Prostate gland (tissue), 2 donors: ENCODE measurements around the gene CSTF2.

Experiments used
- POLR2A ChIP-seq: fragments of 450-650 bp; IDR thresholded peaks from one replicate; pipeline ENCODE4 v1.6.1; 2016; ENCODE audit warnings: antibody characterized with exemption, mild to moderate bottlenecking
- TF ChIP-seq, protein P1 (sequence below), 4 experiments: fragments of 200-600 bp in 2 of 4; fragments of 450-650 bp in 2 of 4; sonication (generic) in 2 of 4; IDR thresholded peaks; 1 replicate in 3 of 4; 2 replicates in 1 of 4; pipeline ENCODE4 v1.5.1; 2016 to 2019; ENCODE audit warnings: antibody characterized with exemption in 4 of 4, mild to moderate bottlenecking in 2 of 4, moderate library complexity in 2 of 4

DNA sequence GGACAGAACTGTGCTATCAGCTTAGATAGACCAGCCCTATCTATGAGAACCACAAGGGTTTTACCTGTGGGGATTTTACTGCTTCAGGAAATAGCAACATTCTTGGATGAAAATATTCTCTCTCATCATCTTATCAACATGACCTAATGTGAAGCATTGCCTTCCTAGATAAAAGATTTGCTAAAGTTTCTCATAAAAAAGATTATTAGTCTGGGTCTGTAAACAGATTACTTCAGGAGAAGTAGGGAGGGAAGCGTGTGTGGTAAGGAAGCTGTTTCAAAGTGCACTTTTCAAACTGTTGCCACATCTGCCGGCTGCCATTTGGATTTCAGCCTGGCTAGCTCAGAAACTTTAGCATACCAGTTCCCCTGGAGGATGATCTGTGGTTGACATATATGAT, 54.1 kb downstream of the CSTF2 start, which contains the start of gene NOX1:
- TF ChIP-seq, protein P1, sequence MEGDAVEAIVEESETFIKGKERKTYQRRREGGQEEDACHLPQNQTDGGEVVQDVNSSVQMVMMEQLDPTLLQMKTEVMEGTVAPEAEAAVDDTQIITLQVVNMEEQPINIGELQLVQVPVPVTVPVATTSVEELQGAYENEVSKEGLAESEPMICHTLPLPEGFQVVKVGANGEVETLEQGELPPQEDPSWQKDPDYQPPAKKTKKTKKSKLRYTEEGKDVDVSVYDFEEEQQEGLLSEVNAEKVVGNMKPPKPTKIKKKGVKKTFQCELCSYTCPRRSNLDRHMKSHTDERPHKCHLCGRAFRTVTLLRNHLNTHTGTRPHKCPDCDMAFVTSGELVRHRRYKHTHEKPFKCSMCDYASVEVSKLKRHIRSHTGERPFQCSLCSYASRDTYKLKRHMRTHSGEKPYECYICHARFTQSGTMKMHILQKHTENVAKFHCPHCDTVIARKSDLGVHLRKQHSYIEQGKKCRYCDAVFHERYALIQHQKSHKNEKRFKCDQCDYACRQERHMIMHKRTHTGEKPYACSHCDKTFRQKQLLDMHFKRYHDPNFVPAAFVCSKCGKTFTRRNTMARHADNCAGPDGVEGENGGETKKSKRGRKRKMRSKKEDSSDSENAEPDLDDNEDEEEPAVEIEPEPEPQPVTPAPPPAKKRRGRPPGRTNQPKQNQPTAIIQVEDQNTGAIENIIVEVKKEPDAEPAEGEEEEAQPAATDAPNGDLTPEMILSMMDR (IDR thresholded peaks at IDR 0.05): no peak
- no peak for TF ChIP-seq POLR2A
